Endothelial cell of umbilical vein (primary cell): ENCODE measurements around the gene GSTK1. TPM values are rescaled to one million over a fixed set of nuclear protein-coding genes. Genes with fewer than 3 reads are reported as not detected.

Experiments used
- BruUV-seq: library from RNA; stranded (reverse); fragments of 400-500 nt; replicated peaks from 2 replicates; lab custom pipeline; 2021; lab: Mats Ljungman, UMichigan
- CTCF ChIA-PET: fragments of 300-600, 350-600 bp; sonication (Branson Sonifier 250); formaldehyde crosslinking; loops from one replicate; lab custom pipeline; 2021; ENCODE audit warnings: antibody characterized with exemption, inconsistent platforms; lab: Charles Lee
- POLR2A ChIA-PET: fragments of 300-600, 350-600 bp; sonication (Branson Sonifier 250); formaldehyde crosslinking; loops from one replicate; lab custom pipeline; 2021; ENCODE audit warnings: antibody characterized with exemption, inconsistent platforms; lab: Charles Lee
- DNase-seq: peaks from one replicate; pipeline ENCODE4 v3.0.0-alpha.2; 2011; ENCODE audit warnings: low read depth, low spot score
- FAIRE-seq: peaks from 2 replicates; lab custom pipeline; 2011; peaks lifted over from hg19 to GRCh38; lab: Jason Lieb, UNC
- H2AFZ ChIP-seq: 2 replicates; pipeline ENCODE4 v1.6.0; 2012; ENCODE audit warnings: low read depth, low read length, control low read depth, inconsistent platforms
- H3K27ac ChIP-seq: 2 replicates; pipeline ENCODE4 v1.5.1; 2011; ENCODE audit warnings: low read depth, mild to moderate bottlenecking, control low read depth, low read length, moderate library complexity; ENCODE audit not compliant: insufficient read depth
- H3K27me3 ChIP-seq, 2 experiments: 2 replicates each; pipeline versions ENCODE4 v1.6.0 to v1.6.1; 2011; ENCODE audit warnings: low read length in 2 of 2, mixed read lengths in 1 of 2; ENCODE audit not compliant: control insufficient read depth in 2 of 2, insufficient read depth in 2 of 2
- H3K36me3 ChIP-seq, 2 experiments: 2 replicates in 1 of 2; 3 replicates in 1 of 2; pipeline ENCODE4 v1.5.1; 2011; ENCODE audit warnings: low read length in 2 of 2, mild to moderate bottlenecking in 1 of 2, moderate library complexity in 1 of 2; ENCODE audit not compliant: control insufficient read depth in 2 of 2, insufficient read depth in 2 of 2; ENCODE audit errors: extremely low read depth in 1 of 2
- H3K4me1 ChIP-seq: 3 replicates; pipeline ENCODE4 v1.5.1; 2011; ENCODE audit warnings: mild to moderate bottlenecking, low read length; ENCODE audit not compliant: control insufficient read depth, insufficient read depth; ENCODE audit errors: extremely low read depth
- H3K4me2 ChIP-seq: 2 replicates; pipeline ENCODE4 v1.6.1; 2011; ENCODE audit warnings: low read length, control low read depth, mixed read lengths; ENCODE audit not compliant: insufficient read depth
- H3K4me3 ChIP-seq, 3 experiments: fragments of 200-600 bp in 1 of 3; sonication (generic), shearing (Covaris generic) in 1 of 3; replicated peaks in 1 of 3; 2 replicates each; pipeline ENCODE4 v1.5.1; 2011 to 2016; ENCODE audit warnings: control low read depth in 3 of 3, low read length in 3 of 3, mild to moderate bottlenecking in 2 of 3, inconsistent platforms in 1 of 3, low read depth in 1 of 3, moderate library complexity in 1 of 3; ENCODE audit not compliant: insufficient read depth in 1 of 3
- H3K79me2 ChIP-seq: 2 replicates; pipeline ENCODE4 v1.6.0; 2012; ENCODE audit warnings: low read length, inconsistent platforms; ENCODE audit not compliant: control insufficient read depth, insufficient read depth
- H3K9ac ChIP-seq: replicated peaks from 2 replicates; pipeline ENCODE3; 2011; ENCODE audit warnings: low read length, control low read depth; ENCODE audit not compliant: insufficient read depth; ENCODE audit errors: extremely low read depth
- H3K9me1 ChIP-seq: replicated peaks from 3 replicates; pipeline ENCODE4 v1.6.0; 2011; ENCODE audit warnings: mild to moderate bottlenecking, low read length; ENCODE audit not compliant: control insufficient read depth, insufficient read depth; ENCODE audit errors: extremely low read depth
- H3K9me3 ChIP-seq: replicated peaks from 2 replicates; pipeline ENCODE4 v1.5.1; 2012; ENCODE audit warnings: low read length, inconsistent platforms; ENCODE audit not compliant: control insufficient read depth, insufficient read depth
- H4K20me1 ChIP-seq: replicated peaks from 2 replicates; pipeline ENCODE3; 2011; ENCODE audit warnings: mild to moderate bottlenecking, low read length; ENCODE audit not compliant: control insufficient read depth, insufficient read depth; ENCODE audit errors: extremely low read depth
- CTCF ChIP-seq, 2 donors: IDR thresholded peaks; 1 replicate in 1 of 2; 2 replicates in 1 of 2; pipeline ENCODE4 v1.5.1; 2011; ENCODE audit warnings: low read length in 2 of 2, mild to moderate bottlenecking in 2 of 2, moderate library complexity in 2 of 2, control low read depth in 1 of 2, inconsistent platforms in 1 of 2, low read depth in 1 of 2; ENCODE audit not compliant: insufficient read depth in 1 of 2; ENCODE audit errors: extremely low read depth in 1 of 2
- EZH2 ChIP-seq: IDR thresholded peaks from 2 replicates; pipeline ENCODE4 v1.6.1; 2012; ENCODE audit warnings: borderline replicate concordance, low read depth, mild to moderate bottlenecking, moderate library complexity, low read length, inconsistent platforms; ENCODE audit not compliant: severe bottlenecking
- FOS ChIP-seq: IDR thresholded peaks from 2 replicates; pipeline ENCODE4 v1.6.1; 2011; ENCODE audit warnings: mild to moderate bottlenecking, low read length, moderate library complexity, borderline replicate concordance; ENCODE audit not compliant: insufficient read depth
- GATA2 ChIP-seq: IDR thresholded peaks from 2 replicates; pipeline ENCODE4 v1.7.0; 2011; ENCODE audit warnings: low read depth, mild to moderate bottlenecking, moderate library complexity, mixed read lengths, low read length; ENCODE audit not compliant: insufficient read length, insufficient read depth
- JUN ChIP-seq: IDR thresholded peaks from 2 replicates; pipeline ENCODE4 v1.6.1; 2011; ENCODE audit warnings: borderline replicate concordance, low read depth; ENCODE audit not compliant: insufficient read length, insufficient read depth
- MAX ChIP-seq: IDR thresholded peaks from 2 replicates; pipeline ENCODE4 v1.6.1; 2011; ENCODE audit not compliant: insufficient read depth, insufficient read length
- MYC ChIP-seq: IDR thresholded peaks from one replicate; pipeline ENCODE4 v1.6.1; 2011; ENCODE audit warnings: mild to moderate bottlenecking, low read depth, low read length
- POLR2A ChIP-seq: IDR thresholded peaks from 2 replicates; pipeline ENCODE4 v1.6.1; 2012; ENCODE audit warnings: low read depth, mild to moderate bottlenecking, control low read depth, low read length
- POLR2AphosphoS5 ChIP-seq: IDR thresholded peaks from 2 replicates; pipeline ENCODE4 v1.6.1; 2012; ENCODE audit warnings: low read depth, mild to moderate bottlenecking, control low read depth, low read length, moderate library complexity; ENCODE audit not compliant: insufficient read depth
- dilution Hi-C: fragments of 300-500 bp; cut with MboI; formaldehyde crosslinking; loops from one replicate; pipeline ENCODE4 v1.15.0; 2019; ENCODE audit warnings: low sequenced_read_pairs; ENCODE audit not compliant: extremely low pct_ligation_motif_present
- intact Hi-C: fragments of 100-400 bp; cut with micrococcal nuclease; formaldehyde crosslinking; loops from one replicate; pipeline ENCODE4 v1.10.0; 2022
- polyA plus RNA-seq, 4 experiments: library from polyadenylated mRNA; depleted of rRNA in 3 of 4; stranded (reverse) in 3 of 4; unstranded in 1 of 4; fragments of >200 nt; gene quantifications; 2 replicates each; pipeline versions ENCODE4 v1.2.1 to v1.2.3, GENCODE V29; 2011 to 2012; ENCODE audit warnings: missing spikeins in 1 of 4
- total RNA-seq: library from RNA; stranded (reverse); gene quantifications from 2 replicates; pipeline ENCODE4 v1.2.3, GENCODE V29; 2021

GSTK1 gene
- total and polyA plus RNA-seq, 2 donors (not counting 3 experiments of a cell fraction or from before 2014, with no cell fraction given) = 119 to 132 TPM

- no TSS peak for BruUV-seq
- H3K9me1 ChIP-seq = no peaks in the 10 kb centered on the region
- no peak overlapping the region for H3K9ac ChIP-seq
- no peaks in the 10 kb centered on the region for H4K20me1 ChIP-seq
- H3K4me1 ChIP-seq = peaks cover 8% of the 10 kb centered on the region
- H3K4me3 ChIP-seq = no peak overlapping the region
- no peaks in the 10 kb centered on the region for H3K27me3 ChIP-seq
- FAIRE-seq = no peak
- H2AFZ ChIP-seq = no peak overlapping the region
- no peak overlapping the region for H3K27ac ChIP-seq
- CTCF ChIA-PET = interaction anchor here (0.8 to 2.9 kb wide), 4 partner anchors 25 to 115 kb away, joined by 3 to 26 read pairs (median 6); no protein-coding TSS in a partner anchor
- H3K36me3 ChIP-seq = peaks cover 10 to 24% of the 10 kb centered on the region in 2 experiments
- TF ChIP-seq CTCF (IDR thresholded peaks at IDR 0.05; ENCODE audit: extremely low read depth in 1 of 2, insufficient read depth in 1 of 2, low read depth in 1 of 2, low read length in 2 of 2) = no peak
- no peak for TF ChIP-seq POLR2A
- no peak for TF ChIP-seq FOS
- no peak for TF ChIP-seq POLR2AphosphoS5
- no peak for TF ChIP-seq EZH2
- no peak for TF ChIP-seq JUN
- no peak for TF ChIP-seq MYC
- TF ChIP-seq GATA2 = no peak
- no peak for TF ChIP-seq MAX
- dilution Hi-C loops = no loop called here
- peaks cover 5% of the 10 kb centered on the region for H3K79me2 ChIP-seq
- intact Hi-C loops = no loop called here
- no peaks in the 10 kb centered on the region for H3K9me3 ChIP-seq
- POLR2A ChIA-PET = interaction anchor here (0.6 kb wide), 1 partner anchor 68 kb away, joined by 4 read pairs; no protein-coding TSS in a partner anchor
- DNase-seq = no peak
- H3K4me2 ChIP-seq = no peak overlapping the region
Observed at GRCh38 chr7:143265017-143265693, 1.9 kb downstream of the GSTK1 start.
